ENCODE results near the gene EIPR1. TPM values are rescaled to one million over a fixed set of nuclear protein-coding genes. Genes with fewer than 3 reads are reported as not detected.

The EIPR1 gene
- total RNA-seq, 1 donor from 2014 or later, result 27.9 TPM

DNA sequence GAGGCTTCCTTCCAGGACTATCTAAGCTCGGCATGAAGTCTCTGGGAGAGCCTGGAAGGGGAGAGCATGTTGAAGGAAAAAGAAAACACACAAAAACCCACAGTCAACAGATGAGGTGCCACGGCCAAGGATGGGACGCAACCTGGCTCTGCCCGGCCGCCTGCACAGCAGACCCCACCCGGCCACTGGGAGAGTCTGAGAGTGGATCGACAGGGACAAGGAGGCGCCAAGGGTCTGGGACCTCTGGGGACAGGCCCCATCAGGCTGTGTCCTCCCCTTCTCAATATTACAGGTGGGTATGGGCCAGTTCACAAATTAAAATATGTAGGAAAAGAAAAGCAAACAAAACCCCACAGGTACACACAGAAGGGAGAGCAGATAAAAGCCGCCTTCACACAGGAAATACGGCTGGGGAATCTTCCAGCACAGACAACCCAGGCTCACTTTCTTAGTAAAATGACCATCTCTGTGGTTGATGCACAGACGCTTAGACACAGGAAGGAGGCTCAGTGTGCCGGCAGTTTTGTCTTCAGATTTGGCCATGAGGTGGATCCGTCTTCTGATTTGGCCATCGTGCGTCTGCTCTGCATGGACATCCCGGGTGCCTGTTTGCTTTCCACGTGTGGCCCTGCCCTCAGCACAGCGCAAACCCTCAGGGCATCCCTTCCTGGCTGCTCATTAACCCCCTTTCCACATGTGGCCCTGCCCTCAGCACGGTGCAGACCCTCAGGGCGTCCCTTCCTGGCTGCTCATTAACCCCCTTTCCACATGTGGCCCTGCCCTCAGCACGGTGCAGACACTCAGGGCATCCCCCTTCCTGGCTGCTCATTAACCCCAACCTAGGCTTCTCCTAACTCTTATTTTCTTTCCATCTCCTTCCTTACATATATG, 138.4 kb downstream of the EIPR1 start:
- no peaks in the 10 kb centered on the region for H3K9me3 Mint-ChIP-seq
- TF ChIP-seq, protein P1, sequence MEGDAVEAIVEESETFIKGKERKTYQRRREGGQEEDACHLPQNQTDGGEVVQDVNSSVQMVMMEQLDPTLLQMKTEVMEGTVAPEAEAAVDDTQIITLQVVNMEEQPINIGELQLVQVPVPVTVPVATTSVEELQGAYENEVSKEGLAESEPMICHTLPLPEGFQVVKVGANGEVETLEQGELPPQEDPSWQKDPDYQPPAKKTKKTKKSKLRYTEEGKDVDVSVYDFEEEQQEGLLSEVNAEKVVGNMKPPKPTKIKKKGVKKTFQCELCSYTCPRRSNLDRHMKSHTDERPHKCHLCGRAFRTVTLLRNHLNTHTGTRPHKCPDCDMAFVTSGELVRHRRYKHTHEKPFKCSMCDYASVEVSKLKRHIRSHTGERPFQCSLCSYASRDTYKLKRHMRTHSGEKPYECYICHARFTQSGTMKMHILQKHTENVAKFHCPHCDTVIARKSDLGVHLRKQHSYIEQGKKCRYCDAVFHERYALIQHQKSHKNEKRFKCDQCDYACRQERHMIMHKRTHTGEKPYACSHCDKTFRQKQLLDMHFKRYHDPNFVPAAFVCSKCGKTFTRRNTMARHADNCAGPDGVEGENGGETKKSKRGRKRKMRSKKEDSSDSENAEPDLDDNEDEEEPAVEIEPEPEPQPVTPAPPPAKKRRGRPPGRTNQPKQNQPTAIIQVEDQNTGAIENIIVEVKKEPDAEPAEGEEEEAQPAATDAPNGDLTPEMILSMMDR (IDR thresholded peaks at IDR 0.05; ENCODE audit: unreplicated experiment), result no peak
- DNase-seq (ENCODE audit: low spot score in 2 of 2, unreplicated experiment in 2 of 2), result no peak

DNA sequence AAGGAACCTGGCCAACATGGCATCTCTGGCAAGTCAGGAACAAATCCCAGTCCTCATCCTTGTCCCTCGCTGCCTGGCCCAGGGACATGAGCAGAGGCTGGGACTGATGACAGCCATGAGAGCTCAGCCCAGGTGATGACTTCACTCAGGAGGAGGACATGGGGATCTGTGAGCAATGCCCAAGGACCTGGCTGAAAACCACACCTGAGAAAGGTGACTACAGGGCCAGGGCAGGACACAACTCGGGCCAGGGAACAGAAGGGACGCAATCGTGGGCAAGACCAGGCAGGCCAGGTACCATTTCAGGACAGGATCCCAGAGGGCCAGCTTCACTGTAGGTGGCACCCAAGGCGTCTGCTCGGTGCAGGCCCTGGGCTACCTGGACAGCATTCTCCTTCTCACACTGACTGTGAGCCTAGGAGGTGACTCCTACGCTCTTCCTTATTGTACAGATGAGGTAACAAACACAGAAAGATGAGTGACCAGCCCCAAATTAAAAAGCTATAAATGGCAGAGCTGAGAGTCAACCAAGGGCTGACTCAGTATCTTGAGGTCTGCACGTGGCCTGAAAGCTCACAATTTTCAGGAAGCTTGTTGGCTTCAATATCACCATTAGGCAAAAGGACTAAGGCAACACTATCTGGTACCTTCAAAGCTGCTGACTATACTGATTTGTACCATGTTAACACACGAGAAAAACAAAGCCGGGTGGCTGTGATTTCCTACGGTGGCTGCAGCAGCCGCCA, 141.1 kb downstream of the EIPR1 start:
- H3K4me1 Mint-ChIP-seq, result no peaks in the 10 kb centered on the region
- DNase-seq (ENCODE audit: low spot score in 2 of 2, unreplicated experiment in 2 of 2), result no peak
- no peaks in the 10 kb centered on the region for H3K27me3 Mint-ChIP-seq (ENCODE audit: low read depth)
- H3K4me3 Mint-ChIP-seq, result no peak overlapping the region
- H3K9me3 Mint-ChIP-seq, result peaks cover 14% of the 10 kb centered on the region
- TF ChIP-seq, protein P1 (IDR thresholded peaks at IDR 0.05; ENCODE audit: unreplicated experiment), result no peak
- H3K27ac Mint-ChIP-seq, result no peak overlapping the region
- peaks cover 3% of the 10 kb centered on the region for H3K36me3 Mint-ChIP-seq

More for the DNA sequence above, 138.4 kb downstream of the EIPR1 start:
- H3K27ac Mint-ChIP-seq, result no peak overlapping the region
- H3K4me1 Mint-ChIP-seq, result no peaks in the 10 kb centered on the region
- no peak overlapping the region for H3K4me3 Mint-ChIP-seq
- H3K36me3 Mint-ChIP-seq, result no peaks in the 10 kb centered on the region
- H3K27me3 Mint-ChIP-seq (ENCODE audit: low read depth), result no peaks in the 10 kb centered on the region

DNA sequence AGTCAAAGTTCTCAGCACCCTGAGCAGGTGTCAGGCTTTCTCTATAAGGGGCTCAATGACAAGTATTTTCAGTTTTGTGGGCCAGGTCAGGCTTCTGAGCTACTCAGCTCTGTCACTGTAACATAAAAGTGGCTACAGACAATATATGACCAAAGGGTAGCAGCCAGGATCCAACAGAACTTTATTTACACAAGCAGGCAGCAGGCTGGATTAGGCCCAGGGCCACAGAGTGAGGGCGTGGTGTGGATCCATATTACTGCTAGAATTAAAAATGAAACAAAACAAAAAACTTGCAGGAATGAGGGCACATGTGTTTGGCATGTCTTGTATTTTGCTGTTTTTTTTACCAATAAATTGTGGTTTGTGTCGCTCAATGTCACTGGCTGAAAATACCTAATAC, 143.7 kb downstream of the EIPR1 start:
- Mint-ChIP-seq H3K9me3 (peaks cover 32% of the 10 kb centered on the region), H3K27ac (no peak overlapping the region), H3K4me1 (no peaks in the 10 kb centered on the region), H3K36me3 (peaks cover 11% of the 10 kb centered on the region), H3K27me3 (ENCODE audit: low read depth) (no peaks in the 10 kb centered on the region), H3K4me3 (no peak overlapping the region)
- no peak for DNase-seq (ENCODE audit: low spot score in 2 of 2, unreplicated experiment in 2 of 2)
- TF ChIP-seq, protein P1 (IDR thresholded peaks at IDR 0.05; ENCODE audit: unreplicated experiment), result no peak

DNA sequence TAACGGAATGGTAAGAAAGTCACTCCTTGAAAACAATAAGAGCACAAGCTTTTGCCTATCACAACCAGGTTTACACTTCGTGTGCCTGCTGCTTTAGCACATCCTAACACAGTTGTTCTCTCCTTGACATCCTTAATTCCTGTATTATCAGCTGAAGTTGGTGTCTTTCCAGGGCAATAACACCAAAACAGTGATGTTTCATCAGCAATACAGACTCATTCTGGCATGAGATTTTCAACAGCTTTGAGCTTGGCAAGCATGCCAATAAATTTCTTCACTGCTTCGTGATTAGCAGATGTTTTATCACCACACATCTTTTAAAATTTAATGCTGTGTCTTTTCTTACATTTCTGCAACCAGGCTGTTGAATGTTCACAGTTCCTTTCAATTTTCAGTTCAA, 148.4 kb downstream of the EIPR1 start:
- H3K9me3 Mint-ChIP-seq, result peaks cover 68% of the 10 kb centered on the region
- H3K36me3 Mint-ChIP-seq, result peaks cover 32% of the 10 kb centered on the region
- H3K4me1 Mint-ChIP-seq, result no peaks in the 10 kb centered on the region
- no peak for DNase-seq (ENCODE audit: low spot score in 2 of 2, unreplicated experiment in 2 of 2)
- H3K27me3 Mint-ChIP-seq (ENCODE audit: low read depth), result no peaks in the 10 kb centered on the region
- H3K4me3 Mint-ChIP-seq, result no peak overlapping the region
- no peak overlapping the region for H3K27ac Mint-ChIP-seq
- TF ChIP-seq, protein P1 (IDR thresholded peaks at IDR 0.05; ENCODE audit: unreplicated experiment), result no peak

DNA sequence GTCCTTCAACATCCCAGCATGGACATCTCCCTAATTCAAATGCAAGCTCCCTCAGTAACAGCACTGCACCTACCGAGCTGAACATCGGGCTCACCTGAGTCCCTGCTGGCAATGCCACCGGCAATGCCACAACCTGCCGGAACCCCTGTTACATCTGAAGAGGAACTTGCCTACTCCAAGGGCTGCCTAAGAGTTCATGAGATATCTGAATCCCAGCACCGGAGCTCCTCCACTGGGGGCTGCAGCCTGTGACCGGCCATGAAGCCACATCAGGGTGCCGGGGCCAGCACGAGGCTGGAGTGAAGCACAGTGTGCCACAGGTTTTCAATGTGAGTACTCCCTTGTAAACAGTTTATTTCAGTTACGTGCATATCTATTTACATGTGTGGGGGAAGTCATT, 152.9 kb downstream of the EIPR1 start:
- no peak for DNase-seq (ENCODE audit: low spot score in 2 of 2, unreplicated experiment in 2 of 2)
- Mint-ChIP-seq H3K4me1 (no peaks in the 10 kb centered on the region), H3K27me3 (ENCODE audit: low read depth) (no peaks in the 10 kb centered on the region), H3K4me3 (no peak overlapping the region), H3K9me3 (peaks cover 69% of the 10 kb centered on the region), H3K36me3 (peaks cover 51% of the 10 kb centered on the region), H3K27ac (no peak overlapping the region)
- TF ChIP-seq, protein P1 (IDR thresholded peaks at IDR 0.05; ENCODE audit: unreplicated experiment), result no peak

All from mesothelial cell of epicardium (in vitro differentiated cells).